HK-2 (cell line): ENCODE data around the gene RPS6KB1.
"Not testable (repeated sequence)": the region's sequence is repeated elsewhere in the genome, so short reads cannot be mapped to it uniquely, and the experiment has no call there.

Experiments
- DNase-seq: peaks from one replicate; pipeline ENCODE4 v3.0.0-alpha.2; 2018; ENCODE audit not compliant: unreplicated experiment

The RPS6KB1 gene

DNA sequence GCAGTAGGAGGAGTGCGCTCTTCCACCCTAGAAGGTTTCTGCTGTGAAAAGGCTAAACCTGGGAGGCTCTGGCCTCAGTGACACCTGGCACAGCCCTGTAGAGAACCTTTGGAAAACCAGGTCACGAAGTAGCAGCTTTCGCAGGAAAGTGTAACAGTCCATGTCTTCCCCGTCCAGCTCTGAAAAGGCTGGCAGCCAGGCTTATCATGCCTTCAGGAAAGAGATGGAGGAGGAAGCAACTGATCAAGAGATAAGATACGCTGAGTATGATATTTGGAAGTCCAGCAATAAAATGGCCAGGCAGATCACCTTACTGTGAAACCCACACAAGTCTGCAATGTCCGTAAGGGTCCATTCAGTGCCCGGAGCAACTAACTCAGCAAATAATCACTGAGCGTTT, 22.4 kb upstream of the RPS6KB1 start:
- DNase-seq: no peak

- DNase-seq: no peak
These were observed 20.6 kb upstream of the RPS6KB1 start for GRCh38 chr17:59872351-59872750.

DNA sequence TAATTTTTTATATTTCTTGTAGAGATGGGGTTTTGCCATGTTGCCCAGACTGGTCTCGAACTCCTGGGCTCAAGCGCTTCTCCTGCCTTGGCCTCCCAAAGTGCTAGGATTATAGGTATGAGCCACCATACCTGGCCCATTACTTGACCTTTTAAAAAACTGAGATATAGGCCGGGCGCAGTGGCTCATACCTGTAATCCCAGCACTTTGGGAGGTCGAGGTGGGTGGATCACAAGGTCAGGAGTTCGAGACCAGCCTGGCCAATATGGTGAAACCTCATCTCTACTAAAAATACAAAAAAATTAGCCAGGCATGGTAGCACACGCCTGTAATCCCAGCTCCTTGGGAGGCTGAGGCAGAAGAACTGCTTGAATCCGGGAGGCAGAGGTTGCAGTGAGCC, 19.5 kb upstream of the RPS6KB1 start:
- not testable (repeated sequence) for DNase-seq

DNA sequence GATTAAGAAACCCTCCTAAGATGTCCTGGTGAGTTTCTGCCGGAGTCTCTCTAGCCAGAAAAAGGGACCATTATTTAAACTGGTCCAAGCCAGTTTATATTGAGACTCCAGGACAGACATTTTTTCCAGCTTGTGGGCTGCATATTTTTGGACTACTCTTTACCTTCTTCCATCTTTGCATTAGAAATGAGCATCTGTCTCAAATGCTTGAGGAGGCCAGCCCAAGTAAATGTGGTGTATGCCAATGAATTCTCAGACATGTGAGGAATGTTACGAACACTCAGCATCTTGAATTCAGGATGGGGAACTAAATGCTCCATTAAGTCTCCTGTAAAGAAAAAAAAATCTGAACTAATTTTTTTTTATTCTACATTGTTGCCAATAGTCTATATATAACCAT, 18.5 kb upstream of the RPS6KB1 start:
- no peak for DNase-seq

- DNase-seq: no peak
These were observed 16.8 kb upstream of the RPS6KB1 start for GRCh38 chr17:59876107-59876506.

DNA sequence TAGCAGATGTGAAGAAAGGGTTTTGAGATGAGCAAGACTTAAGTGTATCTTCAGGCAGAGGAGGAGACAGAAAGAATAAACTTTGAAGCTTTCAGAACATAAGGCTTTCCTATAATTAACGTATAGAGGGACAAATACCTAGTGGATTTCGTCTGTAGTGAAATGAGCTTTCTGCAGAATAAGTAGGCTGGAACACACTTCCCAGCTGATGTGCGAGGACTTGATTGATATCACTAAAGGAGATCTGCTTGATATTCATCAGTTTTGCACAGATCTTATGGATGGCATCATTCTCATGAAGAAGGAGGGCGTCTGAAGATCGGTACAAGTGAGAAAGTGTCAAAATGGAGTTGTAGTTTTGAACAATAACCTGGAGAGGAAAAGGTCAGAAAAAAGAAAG, 15.0 kb upstream of the RPS6KB1 start:
- no peak for DNase-seq

DNA sequence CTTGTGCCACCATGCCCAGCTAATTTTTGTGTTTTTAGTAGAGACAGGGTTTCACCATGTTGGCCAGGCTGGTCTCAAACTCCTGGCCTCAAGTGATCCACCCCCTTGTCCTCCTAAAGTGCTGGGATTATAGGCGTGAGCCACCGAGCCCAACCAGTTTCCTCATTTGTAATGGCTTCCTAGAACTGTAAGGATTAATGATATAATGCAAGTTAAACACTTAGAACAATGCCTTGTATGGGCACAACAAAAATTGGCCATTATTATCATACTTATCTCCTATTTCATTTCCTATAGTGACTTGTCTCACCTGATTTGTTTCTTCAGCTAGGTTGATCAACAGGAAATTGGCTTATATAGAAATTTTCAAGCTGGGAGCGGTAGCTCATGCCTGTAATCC, 14.3 kb upstream of the RPS6KB1 start:
- no peak for DNase-seq

GRCh38 chr17:59884861-59885260, 8.1 kb upstream of the RPS6KB1 start:
- no peak for DNase-seq

- DNase-seq: no peak
These were observed 4.7 kb upstream of the RPS6KB1 start for GRCh38 chr17:59888145-59888750.

DNA sequence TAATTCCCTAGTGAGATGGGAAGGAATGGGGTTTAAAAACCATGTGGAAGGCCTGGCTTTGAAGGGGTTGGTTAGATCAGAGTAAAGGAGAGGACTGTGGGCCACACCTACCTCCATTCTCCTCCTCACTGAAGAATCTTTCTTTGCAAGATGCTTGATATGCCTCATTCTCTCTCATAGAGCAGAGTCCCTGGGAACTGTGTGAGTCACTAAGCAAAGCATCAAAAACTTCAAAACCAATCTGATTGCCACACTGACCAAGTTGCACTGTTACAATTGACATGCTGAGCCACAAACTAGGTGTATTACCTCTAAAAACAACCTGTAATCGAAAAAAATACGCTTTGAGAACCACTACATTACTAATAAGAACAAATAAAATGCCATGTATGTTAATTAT, 2.2 kb upstream of the RPS6KB1 start:
- no peak for DNase-seq

DNA sequence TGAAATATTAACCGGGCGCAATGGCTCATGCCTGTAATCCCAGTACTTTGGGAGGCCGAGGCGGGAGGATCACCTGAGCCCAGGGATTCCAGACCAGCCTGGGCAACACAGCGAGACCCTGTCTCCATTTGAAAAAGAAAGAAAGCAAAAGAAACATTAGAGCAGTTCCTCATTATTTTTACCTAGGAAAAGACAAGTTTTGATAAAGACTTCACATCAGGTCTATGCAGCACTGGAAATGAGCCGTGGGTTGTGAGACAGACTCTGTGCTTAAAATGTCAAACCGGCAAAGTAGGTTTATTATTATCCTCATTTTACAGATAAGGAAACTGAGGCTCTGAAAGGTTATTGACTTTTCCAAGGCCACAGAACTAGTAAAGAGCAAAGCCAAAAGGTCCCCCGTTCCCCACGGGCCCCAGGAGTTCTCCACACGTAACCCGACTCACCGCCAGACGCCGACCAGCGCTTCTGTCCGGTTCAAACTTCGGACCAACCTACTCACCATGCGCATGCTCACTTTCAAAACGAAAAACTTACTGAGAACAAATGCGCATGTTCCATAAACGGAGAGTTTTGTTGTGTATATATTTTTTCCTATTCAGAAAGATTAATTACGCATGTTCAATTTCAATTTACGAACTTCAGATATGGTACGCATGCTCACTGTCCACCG, 534 bp upstream of the RPS6KB1 start:
- DNase-seq: peak; percentile 11

DNA sequence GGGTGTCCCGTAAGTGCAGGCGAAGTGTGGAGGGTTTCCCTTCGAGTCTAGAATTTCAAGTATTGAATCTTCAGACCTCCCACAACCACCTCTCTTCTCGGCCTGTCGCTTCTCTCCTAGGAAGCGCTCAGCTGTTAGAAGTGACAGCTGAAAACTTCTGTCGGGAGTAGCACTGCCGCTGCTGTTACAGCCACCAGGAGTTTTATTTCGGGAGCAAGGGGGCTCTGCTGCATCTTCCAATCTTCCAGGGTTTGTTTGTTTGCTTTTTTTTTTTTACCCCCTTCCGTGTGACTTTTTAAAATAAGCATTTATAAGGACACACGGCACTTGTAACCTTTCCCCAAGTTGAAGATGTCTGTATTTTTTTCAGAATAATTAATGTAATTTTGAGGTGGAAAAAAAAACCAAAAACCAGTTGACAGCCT, 767 bp downstream of the RPS6KB1 start:
- DNase-seq: no peak

GRCh38 chr17:59897090-59897489, 4.2 kb downstream of the RPS6KB1 start:
- DNase-seq: no peak

DNA sequence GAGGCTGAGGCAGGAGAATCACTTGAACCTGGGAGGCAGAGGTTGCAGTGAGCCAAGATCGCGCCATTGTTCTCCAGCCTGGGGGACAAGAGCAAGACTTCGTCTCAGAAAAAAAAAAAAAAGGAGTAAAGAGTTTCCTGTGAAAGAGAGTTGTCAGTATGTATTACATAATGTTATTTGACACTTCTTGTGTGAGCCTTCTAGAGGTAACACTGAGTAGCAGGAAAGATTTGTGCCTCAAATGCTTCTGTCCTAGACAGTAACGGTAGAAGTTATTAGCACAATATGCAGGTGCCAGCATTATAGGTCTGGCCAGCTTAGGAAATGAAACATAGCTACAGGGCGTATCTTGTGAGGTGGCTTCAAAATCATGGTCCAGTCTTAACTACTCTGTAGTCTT, 6.2 kb downstream of the RPS6KB1 start:
- DNase-seq: no peak

DNA sequence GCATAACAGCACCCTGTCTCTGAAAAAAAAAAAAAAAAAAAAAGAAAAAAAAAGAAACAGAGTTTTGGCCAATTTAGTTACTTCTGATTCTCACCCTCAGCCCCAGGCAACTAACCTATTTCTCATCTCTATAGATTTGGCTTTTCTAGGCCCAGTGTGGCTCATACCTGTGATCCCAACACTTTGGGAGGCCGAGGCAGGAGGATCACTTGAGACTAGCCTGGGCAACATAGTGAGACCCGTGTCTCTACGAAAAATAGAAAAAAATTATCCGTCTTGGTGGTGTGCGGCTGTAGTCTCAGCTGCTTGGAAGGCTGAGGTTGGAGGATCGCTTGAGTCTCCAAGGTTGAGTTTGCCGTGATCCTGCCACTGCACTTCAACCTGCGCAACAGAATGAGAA, 8.7 kb downstream of the RPS6KB1 start:
- no peak for DNase-seq

DNA sequence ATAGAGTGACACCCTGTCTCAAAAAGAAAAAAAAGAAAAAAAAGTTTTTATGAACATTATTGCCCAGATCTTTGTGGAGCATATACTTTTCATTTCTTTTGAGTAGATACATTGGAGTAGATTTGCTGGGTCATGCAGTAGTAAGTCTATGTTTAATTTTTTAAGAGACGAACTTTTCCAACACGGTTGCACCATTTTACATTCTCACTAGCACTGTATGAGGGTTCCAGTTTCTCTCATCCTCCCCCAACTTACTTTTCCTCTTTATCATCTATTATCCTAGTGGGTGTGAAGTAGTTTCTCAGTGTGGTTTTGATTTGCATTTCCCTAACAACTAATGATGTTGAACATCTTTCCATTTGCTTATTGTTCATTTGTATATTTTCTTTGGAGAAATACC, 10.5 kb downstream of the RPS6KB1 start:
- DNase-seq: no peak

DNA sequence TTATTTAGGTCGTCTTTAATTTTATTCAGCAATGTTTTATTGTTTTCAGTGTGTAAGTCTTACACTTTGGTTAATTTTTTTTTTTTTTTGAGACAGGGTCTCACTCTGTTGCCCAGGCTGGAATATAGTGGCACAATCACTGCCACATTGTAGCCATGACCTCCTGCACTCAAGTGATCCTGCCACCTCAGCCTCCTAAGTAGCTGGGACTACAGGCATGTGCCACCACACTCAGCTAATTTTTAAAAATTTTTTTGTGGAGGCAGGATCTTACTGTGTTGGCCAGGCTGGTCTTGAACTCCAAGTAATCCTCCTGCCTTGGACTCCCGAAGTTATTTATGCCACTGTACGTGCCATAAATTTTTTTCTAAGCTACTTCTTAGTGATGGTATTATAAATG, 14.5 kb downstream of the RPS6KB1 start:
- no peak for DNase-seq

GRCh38 chr17:59914274-59914854, 21.4 kb downstream of the RPS6KB1 start:
- DNase-seq: no peak

- no peak for DNase-seq
These were observed 23.5 kb downstream of the RPS6KB1 start for GRCh38 chr17:59916446-59916845.

GRCh38 chr17:59920637-59921036, 27.7 kb downstream of the RPS6KB1 start:
- DNase-seq: not testable (repeated sequence)

- not testable (repeated sequence) for DNase-seq
These were observed 37.2 kb downstream of the RPS6KB1 start for GRCh38 chr17:59930121-59930520.

DNA sequence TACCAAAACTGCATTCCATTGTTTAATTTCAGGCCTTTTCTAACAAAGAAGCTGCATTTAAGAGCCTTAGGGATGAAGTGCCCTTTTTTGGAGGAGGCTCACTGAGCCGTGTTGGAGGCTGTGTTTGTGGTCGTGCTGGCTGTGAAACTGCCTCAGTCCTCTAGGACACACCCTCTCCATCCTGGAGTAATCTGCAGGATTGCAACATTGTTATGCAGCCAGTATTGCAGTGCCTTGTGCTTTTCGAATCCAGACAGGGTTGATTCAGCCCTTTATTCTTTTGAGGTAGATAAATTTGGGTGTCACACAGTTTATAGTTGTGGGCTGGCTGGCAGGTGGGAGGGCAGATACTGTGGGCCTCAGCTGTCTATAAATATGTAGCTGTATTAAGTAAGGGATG, 37.8 kb downstream of the RPS6KB1 start:
- not testable (repeated sequence) for DNase-seq

DNA sequence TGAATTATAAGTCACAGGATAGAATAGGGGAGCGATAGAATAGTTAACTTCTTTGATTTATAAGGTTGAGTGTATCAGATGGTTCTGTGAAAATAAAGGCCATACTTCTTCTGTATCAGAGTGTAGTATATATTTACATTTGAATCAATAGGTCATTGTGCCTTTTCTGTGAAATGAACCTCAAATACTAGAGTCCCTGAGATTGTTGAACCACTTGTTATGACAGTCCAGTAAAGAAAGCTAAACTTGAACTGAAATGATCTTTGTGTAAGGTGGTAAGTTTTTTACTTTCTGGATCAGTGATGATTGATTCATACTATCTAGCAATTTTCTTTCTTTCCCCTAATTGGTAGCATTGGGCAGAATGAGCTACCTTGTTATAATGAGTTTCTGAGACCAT, 40.4 kb downstream of the RPS6KB1 start:
- not testable (repeated sequence) for DNase-seq
